Measurements from ENCODE around the gene SLC2A8.

The SLC2A8 gene

GRCh38 chr9:127452691-127453090 is 55.7 kb downstream of the SLC2A8 start:
- Histone ChIP-seq H3K36me3 (replicated peaks; ENCODE audit: insufficient read depth, low read length) (peaks cover 12% of the 10 kb centered on the region; the same call in 1 of the 2 replicates), H3K27ac (ENCODE audit: low read length) (no peak overlapping the region)
- DNase-seq, result no peak

GRCh38 chr9:127455324-127455992 is 58.5 kb downstream of the SLC2A8 start:
- Histone ChIP-seq H4K20me1 (ENCODE audit: insufficient read depth, low read length) (peaks cover under 1% of the 10 kb centered on the region; the same call in 1 of the 2 replicates), H3K79me2 (ENCODE audit: low read length) (peaks cover 17% of the 10 kb centered on the region), H3K36me3 (replicated peaks; ENCODE audit: insufficient read depth, low read length) (0 out of 2 replicates have a peak, but pooled peaks cover under 1% of the 10 kb centered on the region), H3K9ac (ENCODE audit: low read length) (no peak overlapping the region), H3K4me1 (ENCODE audit: low read length) (peaks cover 4% of the 10 kb centered on the region; the same call in 1 of the 2 replicates), H3K27me3 (replicated peaks; ENCODE audit: insufficient read depth, low read length) (no peaks in the 10 kb centered on the region), H3F3A (ENCODE audit: insufficient read depth, low read length) (peaks cover 7% of the 10 kb centered on the region), H3K27ac (ENCODE audit: low read length) (no peak overlapping the region), H3K9me2 (replicated peaks; ENCODE audit: insufficient read depth, low read length) (no peaks in the 10 kb centered on the region), H3K9me3 (replicated peaks; ENCODE audit: insufficient read depth, low read length) (no peaks in the 10 kb centered on the region), H3K4me3 (ENCODE audit: low read length) (no peak overlapping the region), H2AFZ (ENCODE audit: low read length) (no peak overlapping the region), H3K4me2 (ENCODE audit: low read depth, low read length) (no peak overlapping the region)
- no peak for DNase-seq
- TF ChIP-seq, protein P1, sequence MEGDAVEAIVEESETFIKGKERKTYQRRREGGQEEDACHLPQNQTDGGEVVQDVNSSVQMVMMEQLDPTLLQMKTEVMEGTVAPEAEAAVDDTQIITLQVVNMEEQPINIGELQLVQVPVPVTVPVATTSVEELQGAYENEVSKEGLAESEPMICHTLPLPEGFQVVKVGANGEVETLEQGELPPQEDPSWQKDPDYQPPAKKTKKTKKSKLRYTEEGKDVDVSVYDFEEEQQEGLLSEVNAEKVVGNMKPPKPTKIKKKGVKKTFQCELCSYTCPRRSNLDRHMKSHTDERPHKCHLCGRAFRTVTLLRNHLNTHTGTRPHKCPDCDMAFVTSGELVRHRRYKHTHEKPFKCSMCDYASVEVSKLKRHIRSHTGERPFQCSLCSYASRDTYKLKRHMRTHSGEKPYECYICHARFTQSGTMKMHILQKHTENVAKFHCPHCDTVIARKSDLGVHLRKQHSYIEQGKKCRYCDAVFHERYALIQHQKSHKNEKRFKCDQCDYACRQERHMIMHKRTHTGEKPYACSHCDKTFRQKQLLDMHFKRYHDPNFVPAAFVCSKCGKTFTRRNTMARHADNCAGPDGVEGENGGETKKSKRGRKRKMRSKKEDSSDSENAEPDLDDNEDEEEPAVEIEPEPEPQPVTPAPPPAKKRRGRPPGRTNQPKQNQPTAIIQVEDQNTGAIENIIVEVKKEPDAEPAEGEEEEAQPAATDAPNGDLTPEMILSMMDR (IDR thresholded peaks at IDR 0.05; ENCODE audit: low read length), result peak; percentile 45
- TF ChIP-seq EZH2phosphoT487 (IDR thresholded peaks at IDR 0.05; ENCODE audit: low read length), result no peak
- no peak for TF ChIP-seq EZH2 (optimal IDR thresholded peaks at IDR 0.05; ENCODE audit: low read depth, low read length)

More at GRCh38 chr9:127452691-127453090, 55.7 kb downstream of the SLC2A8 start:
- Histone ChIP-seq H4K20me1 (ENCODE audit: insufficient read depth, low read length) (peaks cover 28% of the 10 kb centered on the region), H2AFZ (ENCODE audit: low read length) (no peak overlapping the region), H3K4me3 (ENCODE audit: low read length) (no peak overlapping the region), H3K4me2 (ENCODE audit: low read depth, low read length) (peak overlapping the region; percentile 90; the same call in 1 of the 2 replicates), H3K4me1 (ENCODE audit: low read length) (peaks cover 12% of the 10 kb centered on the region), H3K27me3 (replicated peaks; ENCODE audit: insufficient read depth, low read length) (no peaks in the 10 kb centered on the region), H3K79me2 (ENCODE audit: low read length) (peaks cover 45% of the 10 kb centered on the region), H3K9me2 (replicated peaks; ENCODE audit: insufficient read depth, low read length) (no peaks in the 10 kb centered on the region), H3K9ac (ENCODE audit: low read length) (no peak overlapping the region), H3F3A (ENCODE audit: insufficient read depth, low read length) (peaks cover 34% of the 10 kb centered on the region), H3K9me3 (replicated peaks; ENCODE audit: insufficient read depth, low read length) (no peaks in the 10 kb centered on the region)
- TF ChIP-seq EZH2phosphoT487 (IDR thresholded peaks at IDR 0.05; ENCODE audit: low read length), result no peak
- TF ChIP-seq, protein P1 (IDR thresholded peaks at IDR 0.05; ENCODE audit: low read length), result no peak

GRCh38 chr9:127457191-127457878 is 60.4 kb downstream of the SLC2A8 start:
- Histone ChIP-seq H3F3A (ENCODE audit: insufficient read depth, low read length) (no peaks in the 10 kb centered on the region), H3K9me2 (replicated peaks; ENCODE audit: insufficient read depth, low read length) (no peaks in the 10 kb centered on the region), H2AFZ (ENCODE audit: low read length) (no peak overlapping the region), H3K36me3 (replicated peaks; ENCODE audit: insufficient read depth, low read length) (no peaks in the 10 kb centered on the region), H3K27ac (ENCODE audit: low read length) (no peak overlapping the region), H3K4me3 (ENCODE audit: low read length) (no peak overlapping the region), H4K20me1 (ENCODE audit: insufficient read depth, low read length) (no peaks in the 10 kb centered on the region), H3K27me3 (replicated peaks; ENCODE audit: insufficient read depth, low read length) (no peaks in the 10 kb centered on the region), H3K9ac (ENCODE audit: low read length) (no peak overlapping the region), H3K9me3 (replicated peaks; ENCODE audit: insufficient read depth, low read length) (no peaks in the 10 kb centered on the region), H3K4me2 (ENCODE audit: low read depth, low read length) (no peak overlapping the region), H3K79me2 (ENCODE audit: low read length) (peaks cover 2% of the 10 kb centered on the region; the same call in 1 of the 2 replicates), H3K4me1 (ENCODE audit: low read length) (peaks cover 3% of the 10 kb centered on the region; the same call in 1 of the 2 replicates)
- TF ChIP-seq EZH2 (optimal IDR thresholded peaks at IDR 0.05; ENCODE audit: low read depth, low read length), result no peak
- TF ChIP-seq, protein P1 (IDR thresholded peaks at IDR 0.05; ENCODE audit: low read length), result no peak
- TF ChIP-seq EZH2phosphoT487 (IDR thresholded peaks at IDR 0.05; ENCODE audit: low read length), result no peak
- no peak for DNase-seq

All from MM.1S (cell line).